ENCODE measurements around the gene TTC27.

GRCh38 chr2:32756074-32756727 lies 128.4 kb downstream of the TTC27 start:
- no peak for TF ChIP-seq CTCF (IDR thresholded peaks at IDR 0.05)
- TF ChIP-seq POLR2A (IDR thresholded peaks at IDR 0.05) = no peak

Measured in right lobe of liver (tissue), 4 donors.